Cerebellar nuclear complex (tissue), 1 donor: Measurements from ENCODE around the gene BCL11B.

Experiments
- DNase-seq, 2 experiments: peaks; one replicate each; lab custom pipeline; 2025; lab: John Stamatoyannopoulos, UW

BCL11B gene

DNA sequence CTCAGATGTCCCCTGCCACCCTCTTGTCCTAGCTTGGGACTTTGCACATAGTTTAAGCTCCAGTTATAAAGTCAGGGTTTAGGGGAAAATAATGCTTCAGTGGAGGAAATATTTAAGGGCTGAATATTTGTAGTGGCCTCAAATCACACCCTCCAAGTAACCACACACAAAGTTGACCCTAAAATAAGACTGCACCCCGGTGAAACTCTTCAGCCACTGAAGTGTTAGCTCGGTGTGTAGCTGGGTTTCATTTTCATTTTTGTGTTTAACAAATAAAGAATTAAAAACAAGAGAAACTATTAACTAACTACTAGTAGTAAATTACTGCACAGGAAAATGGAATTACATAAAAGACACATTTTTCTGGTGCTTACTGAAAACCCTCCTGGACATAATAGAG is 14.8 kb upstream of the BCL11B start:
- no peak for DNase-seq

DNA sequence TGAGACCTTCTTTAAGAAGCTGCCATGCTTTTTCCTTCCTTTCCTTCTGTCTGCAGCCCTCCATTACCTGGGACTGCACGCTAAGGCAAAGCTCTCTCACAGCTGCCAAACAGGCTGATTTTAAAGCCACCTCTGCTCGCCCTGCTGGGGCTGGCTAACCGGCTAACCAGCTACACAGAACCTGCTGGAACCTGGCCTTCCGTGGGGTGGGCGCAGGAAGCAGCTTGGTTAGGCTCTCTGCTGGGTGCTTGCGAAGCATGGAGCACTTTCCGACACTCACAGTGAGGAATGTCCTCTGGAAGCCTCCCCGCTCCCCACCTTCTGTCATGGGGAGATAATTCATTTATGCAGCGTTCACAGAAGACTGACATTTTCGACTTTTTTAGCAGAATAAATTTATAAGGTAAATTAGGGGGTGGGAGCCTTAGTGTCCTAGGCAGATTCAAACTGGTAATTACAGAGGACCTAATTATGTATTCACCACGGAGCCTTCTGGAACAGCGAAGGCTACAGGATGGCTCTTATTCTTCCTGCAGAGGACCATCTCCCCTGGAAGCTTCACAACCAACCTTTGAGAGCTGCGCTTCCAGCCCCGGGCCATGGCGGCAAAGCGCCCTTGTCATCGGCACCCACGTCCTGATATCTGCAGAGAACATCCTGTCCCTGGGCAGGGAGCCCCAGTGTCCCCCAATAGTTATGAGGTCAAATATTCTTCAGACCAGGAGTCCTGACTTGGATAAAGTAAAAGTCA is 12.4 kb upstream of the BCL11B start:
- no peak for DNase-seq

DNA sequence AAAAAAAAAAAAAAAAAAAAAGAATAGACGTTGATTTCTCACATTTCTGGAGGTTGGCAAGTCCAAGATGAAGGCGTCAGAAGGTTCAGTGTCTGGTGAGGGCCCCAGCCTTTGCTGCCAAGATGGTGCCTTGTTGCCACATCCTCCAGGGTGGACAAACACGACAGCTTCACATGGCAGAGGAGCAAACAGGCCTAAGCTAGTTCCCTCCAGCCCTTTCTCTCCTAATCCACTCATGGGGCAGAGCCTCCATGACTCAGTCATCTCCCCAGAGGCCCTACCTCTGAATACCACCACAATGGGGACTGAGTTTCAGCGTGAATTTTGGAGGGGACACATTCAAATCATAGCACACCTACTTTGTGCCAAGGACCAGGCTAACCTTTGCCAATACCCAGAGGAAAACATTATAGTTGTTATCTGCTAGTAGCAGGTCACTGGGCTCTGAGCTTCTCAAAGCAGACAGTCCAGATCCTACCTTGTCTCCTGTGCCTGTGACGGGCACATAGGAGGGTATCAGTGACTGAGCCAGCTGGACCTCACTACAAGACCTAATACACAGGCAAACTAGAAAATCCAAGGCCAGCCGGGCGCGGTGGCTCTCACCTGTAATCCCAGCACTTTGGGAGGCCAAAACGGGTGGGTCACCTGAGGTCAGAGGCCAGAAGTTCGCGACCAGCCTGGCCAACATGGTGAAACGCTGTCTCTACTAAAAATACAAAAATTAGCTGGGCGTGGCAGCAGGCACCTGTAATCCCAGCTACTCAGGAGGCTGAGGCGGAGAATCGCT is 10.5 kb upstream of the BCL11B start:
- no peak for DNase-seq

- DNase-seq = no peak
These were observed 9.4 kb upstream of the BCL11B start for GRCh38 chr14:99281396-99281795.

- DNase-seq = no peak
These were observed 8.9 kb upstream of the BCL11B start for GRCh38 chr14:99280852-99281251.

- DNase-seq = no peak
These were observed 8.2 kb upstream of the BCL11B start for GRCh38 chr14:99280066-99280731.

DNA sequence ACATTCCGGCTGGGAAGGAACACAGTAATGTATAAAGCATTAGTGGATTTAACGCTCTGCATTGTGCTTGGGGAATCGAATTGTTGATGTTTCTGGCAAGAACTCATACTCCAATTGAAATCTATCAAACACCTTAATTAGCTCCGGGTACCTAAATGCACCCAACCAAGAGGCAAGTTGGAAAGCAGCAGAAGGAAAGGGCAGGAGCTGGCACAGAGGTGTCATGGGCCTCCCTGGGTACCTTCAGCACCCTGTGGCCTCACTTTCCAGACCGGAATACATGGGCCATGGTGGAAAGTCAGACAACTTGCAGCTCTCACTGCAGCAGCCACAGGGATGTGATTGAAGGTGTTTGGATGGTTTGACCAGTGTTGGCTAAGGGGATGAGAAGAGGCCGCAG is 6.8 kb upstream of the BCL11B start:
- DNase-seq = no peak

DNA sequence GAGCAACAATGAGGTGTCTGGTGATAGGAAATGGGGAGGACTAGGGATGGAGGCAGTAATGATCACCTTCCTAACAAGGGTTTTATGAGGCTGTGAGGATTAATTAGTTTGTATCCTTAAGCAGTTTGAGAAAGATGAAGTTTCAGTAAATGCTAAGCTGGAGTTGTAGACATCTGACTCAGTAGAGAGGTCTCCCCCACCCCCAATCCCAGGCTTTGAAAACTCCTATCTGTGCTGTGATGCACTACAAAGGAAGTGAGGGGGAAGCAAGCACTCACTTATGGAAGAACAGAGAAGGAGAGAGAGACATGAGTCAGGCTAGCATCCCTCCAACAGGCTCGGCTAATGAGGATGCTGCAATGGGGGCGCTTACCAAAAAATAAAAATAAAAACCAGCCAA is 5.5 kb upstream of the BCL11B start:
- no peak for DNase-seq

DNA sequence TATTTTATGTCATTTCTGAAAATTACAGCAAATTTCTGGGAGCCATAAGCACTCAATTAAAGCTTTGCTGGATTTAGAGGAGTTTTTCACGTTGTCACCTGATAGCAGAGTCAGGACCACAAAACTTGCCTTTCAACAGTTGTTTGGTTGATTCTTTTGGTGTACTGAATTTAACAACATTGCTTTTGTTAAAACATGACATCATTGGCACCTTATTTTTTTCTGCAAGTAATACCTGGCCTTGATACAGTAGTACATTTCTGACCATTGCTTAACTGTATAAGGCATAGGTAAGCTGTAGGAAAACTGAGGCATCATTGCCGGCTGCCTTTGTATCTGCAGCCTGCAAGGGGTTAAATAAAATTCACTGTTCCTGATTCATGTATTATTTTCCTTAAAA is 4.5 kb upstream of the BCL11B start:
- DNase-seq = no peak

DNA sequence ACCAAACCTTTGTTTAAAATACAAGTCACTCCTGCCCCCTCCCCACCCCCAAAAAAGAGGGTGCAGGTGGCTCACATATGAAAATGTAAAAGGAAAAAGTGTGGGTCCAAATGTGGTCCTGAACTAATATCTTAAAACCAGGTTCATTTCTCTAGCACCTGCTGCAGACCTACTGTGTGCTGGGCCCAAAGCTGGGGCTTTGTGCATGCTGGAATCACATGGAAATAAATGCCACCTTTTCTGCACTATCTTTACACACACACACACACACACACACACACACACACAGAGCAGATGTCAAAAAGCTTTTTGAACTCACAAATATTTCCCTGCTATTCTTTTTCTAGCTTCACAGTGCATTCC is 3.2 kb upstream of the BCL11B start:
- DNase-seq = no peak

DNA sequence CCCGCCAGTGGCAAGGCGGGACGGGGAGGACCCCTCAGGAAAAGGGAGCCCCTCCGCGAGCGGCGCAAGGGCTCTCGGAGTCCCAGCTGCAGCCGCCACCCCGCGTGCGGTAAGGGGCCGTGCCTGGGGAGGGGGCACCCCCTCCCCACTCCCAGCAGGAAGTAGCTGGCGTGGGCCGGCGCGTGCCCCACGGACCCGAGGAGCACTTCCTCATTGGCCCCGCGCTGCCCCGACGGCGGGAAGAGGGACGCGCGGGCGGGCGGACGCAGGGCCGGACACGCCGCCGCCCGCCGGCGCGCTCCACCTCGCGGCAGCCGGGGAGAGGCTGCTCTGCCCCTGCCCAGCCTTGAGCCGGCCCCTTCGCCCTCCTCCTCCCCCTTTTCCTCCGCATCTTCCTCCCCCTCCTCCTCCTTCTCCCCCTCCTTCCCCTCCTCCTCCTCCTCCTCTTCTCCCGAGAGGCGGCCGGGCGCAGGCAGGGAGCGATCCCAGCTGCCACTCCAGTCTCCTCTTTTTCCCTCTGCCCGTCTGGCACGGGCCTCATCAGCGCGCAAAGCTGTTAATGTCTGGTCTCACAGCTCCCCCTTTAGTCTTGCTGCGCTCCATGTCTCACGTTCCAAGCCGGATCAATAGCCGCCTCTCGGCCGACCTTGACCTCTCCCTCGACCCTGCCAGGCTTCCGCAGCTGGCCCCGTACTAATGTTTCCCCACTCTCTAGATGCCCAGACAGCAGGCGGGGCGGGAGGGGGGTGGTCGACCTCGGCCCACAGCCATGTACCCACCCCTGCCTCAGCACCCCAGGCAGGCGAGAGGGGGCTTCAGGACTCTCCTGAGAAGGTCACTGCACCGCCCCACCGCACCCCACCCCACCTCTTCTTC is 2.6 kb upstream of the BCL11B start:
- no peak for DNase-seq

DNA sequence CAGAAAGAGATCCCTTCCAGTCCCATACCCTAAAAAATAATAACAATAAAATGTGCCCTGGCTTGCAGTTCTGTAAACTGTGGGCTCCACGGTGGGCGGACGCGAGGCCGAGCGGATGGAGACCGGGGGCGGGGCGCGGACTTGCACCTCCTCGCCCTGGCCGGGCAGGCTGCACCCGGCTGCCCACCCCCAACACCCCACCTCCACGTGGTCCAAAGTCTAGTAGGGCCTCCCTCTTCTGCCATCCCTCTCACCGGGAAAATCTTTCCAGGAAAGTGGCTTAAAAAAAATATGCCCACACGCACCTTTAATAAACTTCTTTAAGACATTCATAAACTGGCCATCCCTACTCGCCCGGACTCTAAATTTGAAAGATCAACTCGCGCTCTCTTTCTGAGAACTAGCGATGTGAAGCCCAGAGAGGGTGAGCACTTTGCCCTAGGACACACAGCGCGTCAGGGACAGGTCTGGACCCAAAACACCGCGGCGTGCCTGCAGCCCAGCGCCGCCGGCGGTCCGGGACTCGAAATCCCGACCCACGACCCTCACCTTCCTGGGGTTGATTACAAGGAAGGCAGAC is 1.9 kb upstream of the BCL11B start:
- no peak for DNase-seq

DNA sequence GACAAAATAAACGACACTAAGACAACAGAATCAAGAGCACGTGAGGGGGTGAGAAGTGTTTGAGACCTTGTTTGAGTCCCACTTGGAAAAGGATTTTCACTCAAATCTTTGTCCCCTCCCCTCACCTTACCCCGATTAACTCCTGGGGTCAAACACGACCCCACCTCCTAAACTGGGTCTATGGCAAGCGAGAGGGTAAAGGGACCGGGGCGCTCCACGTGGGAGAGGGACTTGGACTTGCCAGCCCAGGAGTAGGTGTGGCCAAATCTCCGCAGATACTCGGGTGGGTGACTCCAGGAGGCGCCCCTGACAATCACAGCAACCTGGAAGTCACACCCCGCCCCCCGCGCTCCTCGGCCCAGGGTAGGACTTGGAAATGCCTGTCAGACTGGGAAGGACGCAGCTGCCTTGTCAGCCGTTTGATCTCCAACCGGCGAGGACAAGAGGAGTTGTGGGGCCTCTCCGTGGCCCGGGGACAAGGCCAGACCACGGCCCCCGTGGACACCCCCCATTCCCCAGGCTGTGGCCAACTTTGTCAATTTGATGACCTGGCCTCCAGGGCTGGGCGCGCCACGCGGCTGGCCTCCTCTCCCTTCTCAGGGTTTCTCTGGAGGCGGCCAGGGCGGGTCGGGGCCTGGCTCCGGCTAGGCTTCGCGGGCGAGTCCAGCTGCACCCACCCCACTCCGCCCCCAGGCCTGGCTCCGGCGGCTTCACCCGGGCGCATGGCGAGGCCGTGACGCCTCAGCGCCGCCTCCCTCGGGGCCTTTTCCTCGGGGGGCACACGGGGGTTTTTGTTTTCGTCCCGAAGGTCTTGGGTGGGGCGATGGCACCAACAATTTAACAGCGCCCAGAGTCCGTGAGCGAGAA is 1.1 kb upstream of the BCL11B start:
- DNase-seq = no peak

DNA sequence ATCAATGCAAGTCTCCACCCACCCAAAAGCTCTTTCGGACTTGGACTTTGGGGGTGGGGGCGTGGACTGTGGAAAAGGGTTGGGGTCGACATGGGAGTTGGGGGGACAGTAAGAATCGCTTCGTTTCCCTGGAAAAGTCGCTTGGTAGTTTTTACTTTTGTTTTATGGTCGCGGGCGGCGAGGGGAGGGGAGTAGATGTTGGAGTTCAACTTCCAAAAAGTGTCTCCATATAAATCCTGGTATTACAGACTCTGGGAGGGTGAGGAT is 568 bp upstream of the BCL11B start:
- DNase-seq = no peak

GRCh38 chr14:99271221-99271941 is 616 bp downstream of the BCL11B start:
- no peak for DNase-seq

GRCh38 chr14:99270458-99271220 is 1.4 kb downstream of the BCL11B start:
- DNase-seq = no peak

- no peak for DNase-seq
These were observed 2.9 kb downstream of the BCL11B start for GRCh38 chr14:99268810-99269707.
